T-helper 2 cell treated with Interferon-gamma antibody and Interleukin-4, amounts not matched to agents 5 μg/mL and 100 μg/mL, for 36 hours (primary cell): ENCODE results near the gene TMEM140.
A peak's percentile ranks its signal among the peaks of the same experiment; 100 is the strongest.
"Not testable (repeated sequence)": the region's sequence is repeated elsewhere in the genome, so short reads cannot be mapped to it uniquely, and the experiment has no call there.

Experiments used
- DNase-seq: peaks from one replicate; pipeline ENCODE4 v3.0.0; 2021; ENCODE audit warnings: low spot score
- H3K27ac Mint-ChIP-seq: one replicate; pipeline ENCODE4 v1.8.0; 2021; ENCODE audit warnings: mild to moderate bottlenecking, mixed read lengths
- H3K27me3 Mint-ChIP-seq: one replicate; pipeline ENCODE4 v1.8.0; 2021; ENCODE audit warnings: low read depth, mixed read lengths
- H3K36me3 Mint-ChIP-seq: one replicate; pipeline ENCODE4 v1.8.0; 2021; ENCODE audit warnings: low read depth, mixed read lengths
- H3K4me1 Mint-ChIP-seq: one replicate; pipeline ENCODE4 v1.8.0; 2021; ENCODE audit warnings: low read depth, mixed read lengths
- H3K4me3 Mint-ChIP-seq: one replicate; pipeline ENCODE4 v1.8.0; 2022; ENCODE audit warnings: mild to moderate bottlenecking, moderate library complexity, mixed read lengths
- H3K9me3 Mint-ChIP-seq: one replicate; pipeline ENCODE4 v1.8.0; 2021; ENCODE audit warnings: mixed read lengths

The TMEM140 gene

DNA sequence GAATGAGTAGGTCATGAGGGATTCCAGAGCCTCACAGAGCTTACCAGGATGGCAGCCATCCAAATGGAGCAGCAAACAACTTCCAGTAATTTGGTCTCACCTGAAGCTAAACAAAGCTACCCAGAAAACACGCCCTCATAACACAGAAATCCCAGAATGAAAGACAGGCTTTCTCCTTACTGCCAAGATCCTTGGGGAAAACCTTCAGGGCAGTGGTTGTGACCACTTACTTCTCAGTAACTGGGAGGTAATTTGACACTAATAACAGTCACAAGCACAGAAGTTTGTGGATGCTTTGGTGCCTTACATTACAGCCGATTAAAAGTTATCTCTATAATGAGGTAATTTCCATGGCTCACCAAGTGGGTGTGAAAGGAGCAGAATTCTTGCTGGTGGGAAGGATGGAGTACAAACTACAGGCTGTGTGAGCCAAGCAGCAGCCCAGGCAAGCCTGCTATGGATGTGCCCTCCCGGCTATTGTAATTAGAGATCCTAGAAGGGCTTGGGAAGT is 53.0 kb downstream of the TMEM140 start:
- Mint-ChIP-seq H3K27ac (no peak overlapping the region), H3K9me3 (no peaks in the 10 kb centered on the region), H3K36me3 (peaks cover 38% of the 10 kb centered on the region)

GRCh38 chr7:135201350-135201749 is 53.5 kb downstream of the TMEM140 start:
- H3K9me3 Mint-ChIP-seq, result no peaks in the 10 kb centered on the region
- peaks cover 11% of the 10 kb centered on the region for H3K4me1 Mint-ChIP-seq
- H3K36me3 Mint-ChIP-seq, result peaks cover 42% of the 10 kb centered on the region
- DNase-seq, result no peak
- no peak overlapping the region for H3K4me3 Mint-ChIP-seq
- no peaks in the 10 kb centered on the region for H3K27me3 Mint-ChIP-seq
- no peak overlapping the region for H3K27ac Mint-ChIP-seq

More for the DNA sequence above, 53.0 kb downstream of the TMEM140 start:
- DNase-seq, result no peak
- Mint-ChIP-seq H3K4me3 (no peak overlapping the region), H3K4me1 (peaks cover 10% of the 10 kb centered on the region), H3K27me3 (no peaks in the 10 kb centered on the region)

DNA sequence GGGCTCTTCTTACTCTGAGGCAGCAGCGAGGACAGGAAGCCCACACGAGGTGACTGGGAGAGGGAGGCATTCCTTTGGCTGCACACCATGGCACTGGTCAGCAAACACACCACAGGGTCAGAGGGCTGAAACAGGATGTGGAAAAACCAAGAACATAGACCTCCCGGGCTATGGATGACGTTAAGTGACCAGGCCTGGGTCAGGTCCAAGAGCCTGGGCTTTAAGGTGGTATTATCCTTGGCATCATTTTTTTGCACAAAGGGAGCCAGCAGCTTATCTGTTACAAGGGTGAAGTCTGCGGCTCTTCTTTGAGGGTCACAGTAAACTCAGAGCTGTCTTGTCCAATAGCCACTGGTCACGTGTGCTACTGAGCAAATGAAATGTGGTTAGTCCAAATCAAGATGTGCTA is 56.5 kb downstream of the TMEM140 start:
- no peaks in the 10 kb centered on the region for H3K27me3 Mint-ChIP-seq
- no peak overlapping the region for H3K4me3 Mint-ChIP-seq
- H3K4me1 Mint-ChIP-seq, result peaks cover 29% of the 10 kb centered on the region
- no peak for DNase-seq
- no peak overlapping the region for H3K27ac Mint-ChIP-seq
- peaks cover 38% of the 10 kb centered on the region for H3K36me3 Mint-ChIP-seq
- H3K9me3 Mint-ChIP-seq, result no peaks in the 10 kb centered on the region

DNA sequence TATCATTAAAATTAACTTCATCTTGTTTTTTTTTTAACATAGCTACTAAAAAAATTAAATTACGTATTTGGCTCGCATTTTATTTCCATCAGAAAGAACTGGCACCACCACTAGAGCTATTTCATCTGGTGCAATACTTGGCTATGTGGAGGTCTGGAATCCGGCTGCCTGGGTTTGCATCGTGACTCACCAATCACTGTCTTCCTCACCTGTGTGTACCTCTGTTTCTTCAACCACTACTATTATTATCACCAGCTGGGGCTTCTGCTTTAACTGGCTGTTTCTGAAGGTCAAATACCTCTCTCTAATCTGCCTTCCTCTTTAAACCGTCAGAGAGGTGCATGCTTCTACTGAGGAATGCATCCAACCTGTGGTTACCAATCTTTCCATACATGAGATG is 57.0 kb downstream of the TMEM140 start:
- H3K4me3 Mint-ChIP-seq, result no peak overlapping the region
- DNase-seq, result no peak
- H3K36me3 Mint-ChIP-seq, result peaks cover 38% of the 10 kb centered on the region
- no peaks in the 10 kb centered on the region for H3K9me3 Mint-ChIP-seq
- H3K27me3 Mint-ChIP-seq, result no peaks in the 10 kb centered on the region
- no peak overlapping the region for H3K27ac Mint-ChIP-seq
- peaks cover 29% of the 10 kb centered on the region for H3K4me1 Mint-ChIP-seq

- DNase-seq, result no peak
- no peak overlapping the region for H3K4me3 Mint-ChIP-seq
- no peaks in the 10 kb centered on the region for H3K9me3 Mint-ChIP-seq
- peaks cover 36% of the 10 kb centered on the region for H3K4me1 Mint-ChIP-seq
- no peaks in the 10 kb centered on the region for H3K27me3 Mint-ChIP-seq
- H3K27ac Mint-ChIP-seq, result no peak overlapping the region
- H3K36me3 Mint-ChIP-seq, result peaks cover 33% of the 10 kb centered on the region
Measured at GRCh38 chr7:135205850-135206249, 58.0 kb downstream of the TMEM140 start.

GRCh38 chr7:135206941-135207391 is 59.1 kb downstream of the TMEM140 start:
- DNase-seq, result no peak

GRCh38 chr7:135207406-135208101 is 59.7 kb downstream of the TMEM140 start:
- Mint-ChIP-seq H3K4me3 (no peak overlapping the region), H3K27ac (no peak overlapping the region), H3K36me3 (peaks cover 24% of the 10 kb centered on the region)

More at GRCh38 chr7:135206941-135207391, 59.1 kb downstream of the TMEM140 start:
- Mint-ChIP-seq H3K27me3 (no peaks in the 10 kb centered on the region), H3K27ac (no peak overlapping the region), H3K4me1 (peaks cover 36% of the 10 kb centered on the region), H3K9me3 (no peaks in the 10 kb centered on the region), H3K36me3 (peaks cover 28% of the 10 kb centered on the region), H3K4me3 (no peak overlapping the region)

GRCh38 chr7:135208102-135208793 is 60.4 kb downstream of the TMEM140 start:
- peaks cover 24% of the 10 kb centered on the region for H3K36me3 Mint-ChIP-seq
- H3K27me3 Mint-ChIP-seq, result no peaks in the 10 kb centered on the region
- DNase-seq, result no peak
- peak overlapping the region; percentile 5 for H3K4me3 Mint-ChIP-seq
- H3K9me3 Mint-ChIP-seq, result no peaks in the 10 kb centered on the region
- H3K27ac Mint-ChIP-seq, result no peak overlapping the region
- H3K4me1 Mint-ChIP-seq, result peaks cover 33% of the 10 kb centered on the region

More at GRCh38 chr7:135207406-135208101, 59.7 kb downstream of the TMEM140 start:
- Mint-ChIP-seq H3K27me3 (no peaks in the 10 kb centered on the region), H3K4me1 (peaks cover 33% of the 10 kb centered on the region), H3K9me3 (no peaks in the 10 kb centered on the region)
- DNase-seq, result no peak

DNA sequence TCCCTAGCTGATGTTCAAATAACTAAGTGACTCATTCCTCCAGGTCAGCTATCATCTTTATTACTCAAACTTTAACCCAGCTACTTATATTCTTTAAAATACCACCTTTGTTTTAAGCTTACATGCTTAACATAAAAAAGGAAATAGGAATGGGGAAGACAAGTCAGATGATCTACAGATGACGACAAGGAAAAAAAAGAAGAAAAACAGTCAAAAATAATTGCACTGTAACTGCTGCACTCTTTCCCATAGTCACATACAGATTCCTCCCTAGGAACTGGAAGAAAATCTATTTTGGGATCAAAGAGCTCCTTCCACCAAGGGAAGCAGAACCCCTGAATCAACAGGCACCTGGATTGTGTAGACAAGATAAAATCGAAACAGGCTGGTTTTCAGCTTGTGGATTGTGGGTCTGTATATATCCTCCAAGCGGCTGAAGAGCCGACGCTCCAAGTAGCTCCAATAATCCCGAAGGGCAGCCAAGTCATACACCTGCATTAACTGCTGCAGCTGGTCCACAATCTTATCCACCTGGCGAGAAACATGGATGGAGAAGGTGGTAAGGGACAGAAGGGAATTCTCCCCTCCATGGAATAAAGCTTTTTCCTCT is 61.5 kb downstream of the TMEM140 start:
- no peak for DNase-seq
- no peaks in the 10 kb centered on the region for H3K9me3 Mint-ChIP-seq
- no peaks in the 10 kb centered on the region for H3K27me3 Mint-ChIP-seq
- peaks cover 30% of the 10 kb centered on the region for H3K4me1 Mint-ChIP-seq
- peaks cover 18% of the 10 kb centered on the region for H3K36me3 Mint-ChIP-seq
- H3K4me3 Mint-ChIP-seq, result no peak overlapping the region
- no peak overlapping the region for H3K27ac Mint-ChIP-seq

GRCh38 chr7:135210888-135211178 is 63.0 kb downstream of the TMEM140 start:
- no peak for DNase-seq
- peak overlapping the region; percentile 98 for H3K27ac Mint-ChIP-seq
- H3K4me3 Mint-ChIP-seq, result peak overlapping the region; percentile 96
- no peaks in the 10 kb centered on the region for H3K9me3 Mint-ChIP-seq
- H3K36me3 Mint-ChIP-seq, result peaks cover 11% of the 10 kb centered on the region
- peaks cover 30% of the 10 kb centered on the region for H3K4me1 Mint-ChIP-seq
- H3K27me3 Mint-ChIP-seq, result no peaks in the 10 kb centered on the region

DNA sequence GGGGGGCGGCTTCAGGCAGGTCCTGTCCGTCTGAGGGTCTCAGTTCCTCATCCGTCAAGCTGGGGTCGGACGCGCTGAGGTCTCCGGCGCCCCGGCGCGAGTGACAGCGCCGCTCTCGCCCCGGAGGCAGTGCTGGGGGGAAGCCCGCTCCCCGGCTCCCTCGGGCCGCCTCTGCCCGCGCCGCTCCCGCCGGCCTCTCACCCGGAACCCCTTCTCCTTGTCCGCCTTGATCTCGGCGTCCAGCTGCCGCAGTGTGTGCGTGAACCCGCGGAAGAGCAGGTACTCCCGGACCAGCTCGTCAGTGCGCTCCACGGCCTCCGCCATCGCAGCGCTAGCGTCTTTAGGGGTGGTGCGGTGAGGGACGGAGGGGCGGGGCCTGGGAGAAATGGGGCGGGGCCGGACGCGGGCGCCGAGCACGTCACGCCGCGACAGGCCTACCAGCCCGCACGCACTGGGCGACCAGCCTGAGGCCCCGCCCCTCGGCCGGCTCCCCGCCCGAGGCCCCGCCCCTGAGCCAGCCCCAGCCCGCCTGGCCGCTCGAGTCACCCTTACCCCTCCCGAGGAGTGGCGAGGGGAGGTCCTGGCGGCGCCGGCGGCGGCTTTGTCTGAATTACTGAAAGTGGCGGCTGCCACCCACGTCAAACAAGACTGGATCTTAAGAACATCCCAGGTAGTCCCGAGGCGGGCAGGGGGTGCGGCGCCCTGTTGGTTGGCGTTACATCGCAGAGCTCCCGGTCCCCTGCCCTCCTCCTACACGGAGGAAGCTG is 63.5 kb downstream of the TMEM140 start, which contains the start of gene WDR91:
Gene WDR91 (minus strand): TSS at position 348 of the 767 bp plus-strand sequence. CDS start 24 bp downstream, at position 324.
- H3K9me3 Mint-ChIP-seq, result no peaks in the 10 kb centered on the region
- no peaks in the 10 kb centered on the region for H3K27me3 Mint-ChIP-seq
- H3K4me3 Mint-ChIP-seq, result peak within 1 kb of the TSS; percentile 96
- peak; percentile 88 for DNase-seq
- peaks cover 28% of the 10 kb centered on the region for H3K4me1 Mint-ChIP-seq
- H3K27ac Mint-ChIP-seq, result peak within 1 kb of the TSS; percentile 98
- peaks cover 6% of the 10 kb centered on the region for H3K36me3 Mint-ChIP-seq

- not testable (repeated sequence) for DNase-seq, H3K27me3 Mint-ChIP-seq, H3K9me3 Mint-ChIP-seq, H3K36me3 Mint-ChIP-seq
- Mint-ChIP-seq H3K27ac (peak overlapping the region; percentile 77), H3K4me3 (peak overlapping the region; percentile 96), H3K4me1 (peaks cover 24% of the 10 kb centered on the region)
Measured at GRCh38 chr7:135211946-135212685, 64.2 kb downstream of the TMEM140 start.

DNA sequence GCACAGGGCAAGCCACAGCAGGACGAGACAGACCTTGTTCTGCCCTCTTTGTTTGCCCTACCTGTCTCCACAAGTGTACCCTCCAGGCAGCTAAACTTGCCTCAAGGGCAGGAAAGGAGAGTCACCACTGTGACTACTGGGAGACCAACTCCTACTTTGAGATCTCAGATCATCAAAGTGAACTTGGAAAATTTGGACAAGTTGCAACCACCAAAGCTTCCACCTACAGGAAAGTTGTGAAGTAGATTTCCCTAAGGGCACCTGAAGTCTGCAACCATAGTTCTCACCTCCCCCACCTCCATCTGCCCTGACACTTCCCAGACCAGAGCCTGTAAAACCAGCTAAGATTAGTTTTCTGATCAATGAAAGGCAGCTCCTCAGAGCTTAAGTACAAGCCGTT is 66.0 kb downstream of the TMEM140 start:
- Mint-ChIP-seq H3K4me3 (no peak overlapping the region), H3K36me3 (no peaks in the 10 kb centered on the region), H3K4me1 (peaks cover 10% of the 10 kb centered on the region), H3K27ac (no peak overlapping the region), H3K9me3 (no peaks in the 10 kb centered on the region), H3K27me3 (peaks cover 5% of the 10 kb centered on the region)
- DNase-seq, result no peak
